SK-N-SH treated with all-trans-retinoic acid at 6 μM for 48 hours (cell line): ENCODE data around the gene KCNQ5.

Experiments used
- ATAC-seq: fragments of 200-7000 bp; cut with Tn5 transposase; 3 replicates; pipeline ENCODE4 v1.9.1; 2020; ENCODE audit warnings: mild to moderate bottlenecking, moderate library complexity
- BACH2 ChIP-seq: fragments of 250-450 bp; sonication (Bioruptor Pico); IDR thresholded peaks from 2 replicates; pipeline ENCODE4 v1.9.0; 2021; ENCODE audit warnings: mild to moderate bottlenecking, borderline replicate concordance
- CREB5 ChIP-seq: fragments of 250-450 bp; sonication (Bioruptor Pico); IDR thresholded peaks from 2 replicates; pipeline ENCODE4 v1.5.1; 2020; ENCODE audit warnings: low read depth, mild to moderate bottlenecking, moderate library complexity
- CSDC2 ChIP-seq: fragments of 250-450 bp; sonication (Bioruptor Pico); IDR thresholded peaks from 2 replicates; pipeline ENCODE4 v1.5.0; 2020; ENCODE audit warnings: mild to moderate bottlenecking, moderate library complexity
- ESRRG ChIP-seq: fragments of 250-450 bp; sonication (Bioruptor Pico); IDR thresholded peaks from 2 replicates; pipeline ENCODE4 v1.6.1; 2021; ENCODE audit warnings: mild to moderate bottlenecking
- GLIS3 ChIP-seq: fragments of 250-450 bp; sonication (Bioruptor Pico); IDR thresholded peaks from 2 replicates; pipeline ENCODE4 v1.5.0; 2020; ENCODE audit warnings: mild to moderate bottlenecking, moderate library complexity
- ISL1 ChIP-seq: fragments of 250-450 bp; sonication (Bioruptor Pico); IDR thresholded peaks from 2 replicates; pipeline ENCODE4 v2.1.2; 2022; ENCODE audit warnings: mild to moderate bottlenecking, moderate library complexity
- OSR1 ChIP-seq: fragments of 250-450 bp; sonication (Bioruptor Pico); IDR thresholded peaks from 2 replicates; pipeline ENCODE4 v1.8.0; 2022; ENCODE audit warnings: moderate library complexity, mild to moderate bottlenecking, inconsistent platforms
- POU6F1 ChIP-seq: fragments of 250-450 bp; sonication (Bioruptor Pico); IDR thresholded peaks from 2 replicates; pipeline ENCODE4 v1.8.0; 2021; ENCODE audit warnings: low read depth, mild to moderate bottlenecking, moderate library complexity, borderline replicate concordance
- PPARA ChIP-seq: fragments of 250-450 bp; sonication (Bioruptor Pico); IDR thresholded peaks from 2 replicates; pipeline ENCODE4 v1.5.0; 2020; ENCODE audit warnings: mild to moderate bottlenecking, borderline replicate concordance
- SNAI2 ChIP-seq: fragments of 250-450 bp; sonication (Bioruptor Pico); IDR thresholded peaks from 2 replicates; pipeline ENCODE4 v1.5.0; 2020; ENCODE audit warnings: mild to moderate bottlenecking, moderate library complexity
- TSHZ2 ChIP-seq: fragments of 250-450 bp; sonication (Bioruptor Pico); IDR thresholded peaks from 2 replicates; pipeline ENCODE4 v1.5.0; 2020; ENCODE audit warnings: mild to moderate bottlenecking, moderate library complexity
- ZC3H10 ChIP-seq: fragments of 250-450 bp; sonication (Bioruptor Pico); IDR thresholded peaks from 2 replicates; pipeline ENCODE4 v1.5.1; 2021; ENCODE audit warnings: mild to moderate bottlenecking, moderate library complexity
- ZFP3 ChIP-seq: fragments of 250-450 bp; sonication (Bioruptor Pico); IDR thresholded peaks from 2 replicates; pipeline ENCODE4 v1.5.0; 2020; ENCODE audit warnings: mild to moderate bottlenecking, moderate library complexity
- ZFP30 ChIP-seq: fragments of 450-650 bp; formaldehyde crosslinking; IDR thresholded peaks from 2 replicates; pipeline ENCODE4 v1.5.0; 2022; ENCODE audit warnings: mild to moderate bottlenecking, moderate library complexity
- ZNF8 ChIP-seq: fragments of 450-650 bp; formaldehyde crosslinking; IDR thresholded peaks from 2 replicates; pipeline ENCODE4 v1.5.0; 2020; ENCODE audit warnings: mild to moderate bottlenecking, moderate library complexity

KCNQ5 gene

GRCh38 chr6:72739368-72739779 lies 117.5 kb downstream of the KCNQ5 start (continued):
- TF ChIP-seq TSHZ2 (no peak), SNAI2 (CRISPR knock-in tag) (no peak), ESRRG (no peak), PPARA (CRISPR knock-in tag) (no peak), ZC3H10 (no peak)
- TF ChIP-seq, all 23 proteins: peak for 0

DNA sequence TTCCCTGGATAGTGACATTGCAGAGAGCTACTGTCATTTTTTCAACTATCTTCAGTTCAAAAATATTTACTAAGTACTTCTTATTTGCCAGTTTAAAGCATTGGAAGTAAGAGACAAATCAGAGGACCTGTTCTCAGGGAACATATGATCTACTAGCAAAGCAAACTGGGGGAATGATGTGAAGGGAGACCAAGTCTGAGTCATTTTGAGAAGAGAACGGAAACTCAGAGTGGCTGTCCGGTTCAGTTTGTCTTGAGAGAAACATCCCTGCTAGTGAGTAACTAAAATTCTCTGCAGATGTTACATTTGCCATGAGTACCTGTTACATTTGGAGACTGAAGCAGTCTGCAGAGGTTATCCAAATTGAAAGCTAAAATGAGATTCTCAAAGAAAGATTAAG lies 118.3 kb downstream of the KCNQ5 start:
- TF ChIP-seq ZC3H10 (no peak), ESRRG (no peak), ZFP3 (CRISPR knock-in tag) (no peak), ZFP30 (no peak), OSR1 (CRISPR knock-in tag) (no peak), CSDC2 (CRISPR knock-in tag) (no peak), CREB5 (CRISPR knock-in tag) (no peak), ZNF8 (CRISPR knock-in tag) (no peak), TSHZ2 (no peak)
- ATAC-seq: peak; percentile 84

GRCh38 chr6:72741083-72741482 lies 119.2 kb downstream of the KCNQ5 start:
- TF ChIP-seq ZNF8 (CRISPR knock-in tag): no peak
- no peak for TF ChIP-seq TSHZ2
- TF ChIP-seq OSR1 (CRISPR knock-in tag): no peak
- TF ChIP-seq ESRRG: no peak
- TF ChIP-seq CREB5 (CRISPR knock-in tag): no peak
- no peak for ATAC-seq

- no peak for ATAC-seq
- TF ChIP-seq GLIS3: no peak
- no peak for TF ChIP-seq SNAI2 (CRISPR knock-in tag)
- no peak for TF ChIP-seq ZFP3 (CRISPR knock-in tag)
- no peak for TF ChIP-seq ZNF8 (CRISPR knock-in tag)
- no peak for TF ChIP-seq ISL1
- no peak for TF ChIP-seq CREB5 (CRISPR knock-in tag)
- TF ChIP-seq CSDC2 (CRISPR knock-in tag): no peak
- no peak for TF ChIP-seq BACH2 (CRISPR knock-in tag)
- no peak for TF ChIP-seq TSHZ2
- no peak for TF ChIP-seq POU6F1 (CRISPR knock-in tag)
- TF ChIP-seq ZFP30: no peak
These were observed 120.3 kb downstream of the KCNQ5 start for GRCh38 chr6:72742001-72742673.
